B cell (primary cell): ENCODE data around the gene SCART1.
"Not testable (repeated sequence)": the region's sequence is repeated elsewhere in the genome, so short reads cannot be mapped to it uniquely, and the experiment has no call there.

Source experiments
- CTCF ChIP-seq: fragments of 200-600 bp; IDR thresholded peaks from one replicate; pipeline ENCODE4 v1.8.0; 2022; ENCODE audit warnings: antibody characterized with exemption, mild to moderate bottlenecking
- EZH2 ChIP-seq: IDR thresholded peaks from 2 replicates; pipeline ENCODE4 v1.6.1; 2012; ENCODE audit warnings: borderline replicate concordance, low read depth, mild to moderate bottlenecking, moderate library complexity, low read length; ENCODE audit not compliant: insufficient read depth, poor library complexity, severe bottlenecking

- not testable (repeated sequence) for TF ChIP-seq CTCF, EZH2
These were observed 15.5 kb downstream of the SCART1 start for GRCh38 chr10:133469205-133469604.
